Panc1 (cell line): Measurements from ENCODE around the gene CAPS. TPM values are rescaled to one million over a fixed set of nuclear protein-coding genes. Genes with fewer than 3 reads are reported as not detected.

Source experiments
- ATAC-seq: fragments of 200-7000 bp; cut with Tn5 transposase; 2 replicates; pipeline ENCODE4 v1.9.1; 2020; ENCODE audit warnings: mild to moderate bottlenecking, moderate library complexity
- BruUV-seq: library from RNA; stranded (reverse); fragments of 400-500 nt; replicated peaks from 2 replicates; lab custom pipeline; 2021; lab: Mats Ljungman, UMichigan
- CTCF ChIA-PET: fragments of 300-600 bp; sonication (Branson Sonifier 250); formaldehyde crosslinking; loops from one replicate; lab custom pipeline; 2022; ENCODE audit warnings: antibody characterized with exemption; lab: Charles Lee
- POLR2A ChIA-PET: fragments of 300-600 bp; sonication (Branson Sonifier 250); formaldehyde crosslinking; loops from one replicate; lab custom pipeline; 2022; ENCODE audit warnings: antibody characterized with exemption; lab: Charles Lee
- DNase-seq: peaks from one replicate; pipeline ENCODE4 v3.0.0-alpha.2; 2010; ENCODE audit warnings: low read depth, low spot score
- H3K27ac ChIP-seq: 2 replicates; pipeline ENCODE4 v1.5.1; 2011; ENCODE audit warnings: mild to moderate bottlenecking, low read length, inconsistent platforms
- H3K27me3 ChIP-seq: fragments of 200-500 bp; sonication (Bioruptor generic); 2 replicates; pipeline ENCODE4 v1.6.0; 2014; ENCODE audit warnings: low read length, inconsistent platforms; ENCODE audit not compliant: control insufficient read depth, insufficient read depth
- H3K36me3 ChIP-seq: fragments of 200-500 bp; sonication (Bioruptor generic); 2 replicates; pipeline ENCODE4 v1.5.1; 2014; ENCODE audit warnings: inconsistent platforms, mild to moderate bottlenecking, low read length, moderate library complexity; ENCODE audit not compliant: control insufficient read depth, insufficient read depth
- H3K4me1 ChIP-seq: 2 replicates; pipeline ENCODE4 v1.5.1; 2011; ENCODE audit warnings: inconsistent platforms, mild to moderate bottlenecking, low read length, moderate library complexity; ENCODE audit not compliant: control insufficient read depth, insufficient read depth
- H3K4me3 ChIP-seq, 2 experiments: 2 replicates each; pipeline ENCODE4 v1.5.1; 2011 to 2012; ENCODE audit warnings: low read depth in 2 of 2, low read length in 2 of 2, mild to moderate bottlenecking in 2 of 2, inconsistent platforms in 1 of 2, moderate library complexity in 1 of 2
- H3K9me3 ChIP-seq: fragments of 200-500 bp; sonication (Bioruptor generic); 2 replicates; pipeline ENCODE4 v1.5.1; 2014; ENCODE audit warnings: low read depth, mild to moderate bottlenecking, inconsistent platforms, low read length, moderate library complexity; ENCODE audit not compliant: control insufficient read depth, insufficient read depth
- POLR2AphosphoS5 ChIP-seq: IDR thresholded peaks from 2 replicates; pipeline ENCODE4 v1.6.1; 2012; ENCODE audit warnings: mild to moderate bottlenecking, low read depth, low read length, moderate library complexity
- REST ChIP-seq, 2 experiments: IDR thresholded peaks; 2 replicates each; pipeline ENCODE4 v1.6.1; 2011 to 2012; ENCODE audit warnings: low read depth in 2 of 2, control low read depth in 1 of 2, low read length in 1 of 2, mild to moderate bottlenecking in 1 of 2, moderate library complexity in 1 of 2; ENCODE audit not compliant: insufficient read depth in 1 of 2
- SIN3A ChIP-seq: IDR thresholded peaks from 2 replicates; pipeline ENCODE4 v1.6.1; 2012; ENCODE audit warnings: low read depth, mild to moderate bottlenecking, low read length, moderate library complexity, borderline replicate concordance; ENCODE audit not compliant: insufficient read depth
- TCF7L2 ChIP-seq: IDR thresholded peaks from 2 replicates; pipeline ENCODE4 v1.6.1; 2011; ENCODE audit warnings: mild to moderate bottlenecking, low read depth, low read length, inconsistent platforms
- in situ Hi-C: cut with HindIII; loops from 2 replicates; pipeline ENCODE4 v1.10.0; 2016; ENCODE audit warnings: low sequenced_read_pairs, low pct_unique_long_range_greater_than_20kb
- intact Hi-C: fragments of 100-400 bp; cut with micrococcal nuclease; formaldehyde crosslinking; loops from one replicate; pipeline ENCODE4 v1.10.0; 2022; ENCODE audit not compliant: unreplicated experiment
- total RNA-seq: library from RNA; stranded (reverse); gene quantifications from one replicate; pipeline ENCODE4 v1.2.1, GENCODE V29; 2021; ENCODE audit not compliant: unreplicated experiment
- TF ChIP-seq, protein P1 (sequence below): fragments of 450-650 bp; IDR thresholded peaks from 2 replicates; pipeline ENCODE4 v1.5.1; 2017; ENCODE audit warnings: mild to moderate bottlenecking

CAPS gene
- total RNA-seq, 1 experiment from 2014 or later: 9.2 TPM

- no peak for ATAC-seq
- no peak overlapping the region for H3K27ac ChIP-seq
- no peaks in the 10 kb centered on the region for H3K27me3 ChIP-seq
- no peak for DNase-seq
- H3K4me3 ChIP-seq: no peak overlapping the region
- POLR2A ChIA-PET: no interaction called here
- H3K36me3 ChIP-seq: no peaks in the 10 kb centered on the region
- no peak for TF ChIP-seq SIN3A
- no peak for TF ChIP-seq POLR2AphosphoS5
- no peak for TF ChIP-seq TCF7L2
- TF ChIP-seq, protein P1, sequence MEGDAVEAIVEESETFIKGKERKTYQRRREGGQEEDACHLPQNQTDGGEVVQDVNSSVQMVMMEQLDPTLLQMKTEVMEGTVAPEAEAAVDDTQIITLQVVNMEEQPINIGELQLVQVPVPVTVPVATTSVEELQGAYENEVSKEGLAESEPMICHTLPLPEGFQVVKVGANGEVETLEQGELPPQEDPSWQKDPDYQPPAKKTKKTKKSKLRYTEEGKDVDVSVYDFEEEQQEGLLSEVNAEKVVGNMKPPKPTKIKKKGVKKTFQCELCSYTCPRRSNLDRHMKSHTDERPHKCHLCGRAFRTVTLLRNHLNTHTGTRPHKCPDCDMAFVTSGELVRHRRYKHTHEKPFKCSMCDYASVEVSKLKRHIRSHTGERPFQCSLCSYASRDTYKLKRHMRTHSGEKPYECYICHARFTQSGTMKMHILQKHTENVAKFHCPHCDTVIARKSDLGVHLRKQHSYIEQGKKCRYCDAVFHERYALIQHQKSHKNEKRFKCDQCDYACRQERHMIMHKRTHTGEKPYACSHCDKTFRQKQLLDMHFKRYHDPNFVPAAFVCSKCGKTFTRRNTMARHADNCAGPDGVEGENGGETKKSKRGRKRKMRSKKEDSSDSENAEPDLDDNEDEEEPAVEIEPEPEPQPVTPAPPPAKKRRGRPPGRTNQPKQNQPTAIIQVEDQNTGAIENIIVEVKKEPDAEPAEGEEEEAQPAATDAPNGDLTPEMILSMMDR: no peak
- TF ChIP-seq REST (IDR thresholded peaks at IDR 0.05; ENCODE audit: insufficient read depth in 1 of 2, low read depth in 2 of 2, low read length in 1 of 2): no peak
- BruUV-seq: no TSS peak
- intact Hi-C loops: no loop called here
- CTCF ChIA-PET: no interaction called here
- H3K4me1 ChIP-seq: peaks cover 20% of the 10 kb centered on the region
- in situ Hi-C loops: no loop called here
- no peaks in the 10 kb centered on the region for H3K9me3 ChIP-seq
Measured at GRCh38 chr19:5953030-5953589, 39.1 kb downstream of the CAPS start.

DNA sequence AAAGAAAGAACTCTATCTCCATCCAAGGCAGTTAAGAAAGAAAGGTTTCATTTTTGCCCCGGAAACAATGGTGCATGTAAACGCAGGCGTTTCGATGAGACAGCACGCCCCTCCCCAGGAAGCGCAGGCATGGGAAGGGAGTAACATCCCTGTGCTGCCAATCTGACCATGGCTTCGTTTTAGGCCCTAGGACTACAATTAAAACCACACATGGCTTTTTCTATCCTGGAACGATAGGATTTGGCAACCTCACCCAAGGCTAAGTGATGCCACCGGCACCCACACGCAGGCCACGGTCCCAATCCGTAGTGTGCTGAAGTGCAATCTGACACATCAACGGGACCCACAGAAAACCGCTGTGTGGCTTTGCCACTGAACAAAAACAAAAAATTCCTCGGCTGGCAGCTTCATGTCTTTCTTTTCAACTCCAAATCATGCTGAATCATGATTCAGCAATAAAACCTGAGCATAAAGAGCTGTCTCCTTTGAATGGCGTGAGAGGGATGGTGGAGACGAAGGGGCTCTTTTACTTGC, 39.7 kb downstream of the CAPS start:
- Histone ChIP-seq H3K4me3 (no peak overlapping the region), H3K36me3 (no peaks in the 10 kb centered on the region), H3K27me3 (no peaks in the 10 kb centered on the region), H3K27ac (no peak overlapping the region), H3K4me1 (peaks cover 20% of the 10 kb centered on the region), H3K9me3 (no peaks in the 10 kb centered on the region)
- DNase-seq (no peak), ATAC-seq (no peak)
- ChIA-PET CTCF (no interaction called here), POLR2A (no interaction called here)
- in situ Hi-C loops: no loop called here
- no TSS peak for BruUV-seq
- TF ChIP-seq SIN3A: no peak
- TF ChIP-seq, protein P1: no peak
- no peak for TF ChIP-seq REST (IDR thresholded peaks at IDR 0.05; ENCODE audit: insufficient read depth in 1 of 2, low read depth in 2 of 2, low read length in 1 of 2)
- no peak for TF ChIP-seq TCF7L2
- TF ChIP-seq POLR2AphosphoS5: no peak
- intact Hi-C loops: no loop called here
